Measurements from ENCODE around the gene SKA1.

DNA sequence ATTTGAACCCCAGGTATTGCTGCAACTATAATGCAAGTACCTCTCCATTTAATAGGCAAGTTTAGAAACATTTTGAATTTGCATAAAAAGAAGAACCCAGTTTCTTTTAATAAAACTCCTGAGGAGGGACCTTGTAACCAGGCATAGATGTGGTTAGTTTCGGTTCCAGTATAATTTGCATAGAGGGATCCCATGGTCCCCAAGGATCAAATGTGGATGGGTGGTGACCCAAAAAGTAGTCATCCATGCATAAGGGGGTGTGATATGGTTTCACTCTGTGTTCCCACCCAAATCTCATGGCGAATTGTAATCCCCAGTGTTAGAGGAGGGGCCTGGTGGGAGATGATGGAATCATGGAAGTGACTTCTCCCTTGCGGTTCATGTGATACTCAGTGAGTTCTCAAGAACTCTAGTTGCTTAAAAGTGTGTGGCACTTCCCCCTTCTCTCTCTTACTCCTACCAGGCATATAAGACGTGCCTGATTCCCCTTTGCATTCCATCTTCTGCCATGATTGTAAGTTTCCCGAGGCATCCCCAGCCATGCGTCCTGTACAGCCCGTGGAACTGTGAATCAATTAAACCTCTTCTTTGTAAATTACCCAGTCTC, 40.2 kb upstream of the SKA1 start:
- TF ChIP-seq, protein P1, sequence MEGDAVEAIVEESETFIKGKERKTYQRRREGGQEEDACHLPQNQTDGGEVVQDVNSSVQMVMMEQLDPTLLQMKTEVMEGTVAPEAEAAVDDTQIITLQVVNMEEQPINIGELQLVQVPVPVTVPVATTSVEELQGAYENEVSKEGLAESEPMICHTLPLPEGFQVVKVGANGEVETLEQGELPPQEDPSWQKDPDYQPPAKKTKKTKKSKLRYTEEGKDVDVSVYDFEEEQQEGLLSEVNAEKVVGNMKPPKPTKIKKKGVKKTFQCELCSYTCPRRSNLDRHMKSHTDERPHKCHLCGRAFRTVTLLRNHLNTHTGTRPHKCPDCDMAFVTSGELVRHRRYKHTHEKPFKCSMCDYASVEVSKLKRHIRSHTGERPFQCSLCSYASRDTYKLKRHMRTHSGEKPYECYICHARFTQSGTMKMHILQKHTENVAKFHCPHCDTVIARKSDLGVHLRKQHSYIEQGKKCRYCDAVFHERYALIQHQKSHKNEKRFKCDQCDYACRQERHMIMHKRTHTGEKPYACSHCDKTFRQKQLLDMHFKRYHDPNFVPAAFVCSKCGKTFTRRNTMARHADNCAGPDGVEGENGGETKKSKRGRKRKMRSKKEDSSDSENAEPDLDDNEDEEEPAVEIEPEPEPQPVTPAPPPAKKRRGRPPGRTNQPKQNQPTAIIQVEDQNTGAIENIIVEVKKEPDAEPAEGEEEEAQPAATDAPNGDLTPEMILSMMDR (IDR thresholded peaks at IDR 0.05): no peak
- no peak for TF ChIP-seq TEAD1 (CRISPR knock-in tag; IDR thresholded peaks at IDR 0.05)
- no peak for TF ChIP-seq ESRRA (CRISPR knock-in tag; IDR thresholded peaks at IDR 0.05; ENCODE audit: borderline replicate concordance)

All from WTC11 (cell line).